Upper lobe of left lung (tissue), 6 donors: ENCODE measurements around the gene METAP2. TPM values are rescaled to one million over a fixed set of nuclear protein-coding genes. Genes with fewer than 3 reads are reported as not detected.
"Not testable (repeated sequence)": the region's sequence is repeated elsewhere in the genome, so short reads cannot be mapped to it uniquely, and the experiment has no call there.

ENCODE experiments used
- ATAC-seq, 2 donors: fragments of 200-7000 bp; cut with Tn5 transposase; one replicate each; pipeline ENCODE4 v1.9.1; 2022; ENCODE audit warnings: mild to moderate bottlenecking in 2 of 2, moderate library complexity in 2 of 2; ENCODE audit not compliant: low FRiP score in 2 of 2
- DNase-seq, 2 donors: peaks; one replicate each; pipeline ENCODE4 v3.0.0-alpha.2; 2019 to 2020
- H3K27ac ChIP-seq, 4 donors: fragments of 200-600 bp; sonication (generic); one replicate each; pipeline ENCODE4 v1.5.1; 2016 to 2019
- H3K27me3 ChIP-seq, 4 donors: fragments of 200-600 bp; sonication (generic); one replicate each; pipeline ENCODE4 v1.5.1; 2017 to 2019
- H3K36me3 ChIP-seq, 4 donors: fragments of 200-600 bp; sonication (generic); one replicate each; pipeline ENCODE4 v1.5.1; 2016 to 2019
- H3K4me1 ChIP-seq, 4 donors: fragments of 200-600 bp; sonication (generic); one replicate each; pipeline ENCODE4 v1.5.1; 2018 to 2019
- H3K4me3 ChIP-seq, 4 donors: fragments of 200-600 bp; sonication (generic); one replicate each; pipeline ENCODE4 v1.5.1; 2017 to 2019; ENCODE audit warnings: mild to moderate bottlenecking in 2 of 4, moderate library complexity in 1 of 4
- H3K9me3 ChIP-seq, 4 donors: fragments of 200-600 bp; sonication (generic); one replicate each; pipeline ENCODE4 v1.5.1; 2018 to 2019
- EP300 ChIP-seq, 4 donors: sonication (generic); formaldehyde crosslinking; IDR thresholded peaks; one replicate each; pipeline ENCODE4 v1.5.1; 2017; ENCODE audit warnings: antibody characterized with exemption in 4 of 4, control low read depth in 2 of 4
- POLR2A ChIP-seq, 4 donors: fragments of 450-650 bp; IDR thresholded peaks; one replicate each; pipeline ENCODE4 v1.5.1; 2016 to 2017; ENCODE audit warnings: antibody characterized with exemption in 4 of 4, mild to moderate bottlenecking in 2 of 4
- POLR2AphosphoS5 ChIP-seq, 2 donors: sonication (generic); formaldehyde crosslinking; IDR thresholded peaks; one replicate each; pipeline ENCODE4 v1.5.1; 2017; ENCODE audit warnings: antibody characterized with exemption in 2 of 2
- WGBS, 2 donors: methylation state at CpG; one replicate each; pipeline ENCODE4 v1.1.5; 2017 to 2018; 5-methylcytosine and 5-hydroxymethylcytosine counted together
- total RNA-seq, 6 donors: library from RNA; depleted of rRNA in 4 of 6; stranded (reverse); fragments of >200 nt in 4 of 6; gene quantifications; one replicate each; pipeline versions ENCODE4 v1.1.0 to v1.2.1, GENCODE V29; 2016 to 2021
- TF ChIP-seq, protein P1 (sequence below), 6 experiments: fragments of 450-650 bp in 4 of 6; fragments of 200-600 bp in 2 of 6; sonication (generic) in 2 of 6; IDR thresholded peaks; one replicate each; pipeline ENCODE4 v1.5.1; 2016 to 2019; ENCODE audit warnings: antibody characterized with exemption in 6 of 6
- donor health status: DM: no; HTN: no; CAD: no; lungs with moderate emphysema.
- donor health status: DM: no; HTN: yes; CAD: no; lungs with severe emphysema.

METAP2 gene
- total RNA-seq, 6 donors from 2014 or later, result 44.0 to 75.0 (median 50.3) TPM

DNA sequence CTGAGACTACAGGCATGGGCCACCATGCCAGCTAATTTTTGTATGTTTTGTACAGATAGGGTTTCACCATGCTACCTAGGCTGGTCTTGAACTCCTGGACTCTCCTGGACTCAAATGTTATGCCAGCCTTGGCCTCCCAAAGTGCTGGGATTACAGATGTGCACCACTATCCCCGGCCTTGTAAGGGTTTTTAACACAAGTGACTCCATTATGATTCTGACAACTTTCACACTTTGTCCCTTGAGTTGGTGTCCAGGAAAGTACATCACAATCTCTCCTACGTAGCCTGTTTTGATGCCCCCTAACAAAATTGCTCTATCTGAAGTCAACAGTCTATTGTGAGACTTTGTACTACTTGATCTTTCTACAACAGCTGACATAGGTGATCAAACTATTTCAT lies 11.4 kb upstream of the METAP2 start:
- Histone ChIP-seq H3K36me3 (no peaks in the 10 kb centered on the region), H3K4me1 (no peaks in the 10 kb centered on the region), H3K27ac (no peak overlapping the region), H3K9me3 (peaks cover 6 to 14% (median 9%) of the 10 kb centered on the region in 4 donors), H3K4me3 (no peak overlapping the region), H3K27me3 (no peaks in the 10 kb centered on the region)
- no peak for TF ChIP-seq POLR2AphosphoS5 (IDR thresholded peaks at IDR 0.05)
- TF ChIP-seq EP300 (IDR thresholded peaks at IDR 0.05), result no peak
- TF ChIP-seq, protein P1, sequence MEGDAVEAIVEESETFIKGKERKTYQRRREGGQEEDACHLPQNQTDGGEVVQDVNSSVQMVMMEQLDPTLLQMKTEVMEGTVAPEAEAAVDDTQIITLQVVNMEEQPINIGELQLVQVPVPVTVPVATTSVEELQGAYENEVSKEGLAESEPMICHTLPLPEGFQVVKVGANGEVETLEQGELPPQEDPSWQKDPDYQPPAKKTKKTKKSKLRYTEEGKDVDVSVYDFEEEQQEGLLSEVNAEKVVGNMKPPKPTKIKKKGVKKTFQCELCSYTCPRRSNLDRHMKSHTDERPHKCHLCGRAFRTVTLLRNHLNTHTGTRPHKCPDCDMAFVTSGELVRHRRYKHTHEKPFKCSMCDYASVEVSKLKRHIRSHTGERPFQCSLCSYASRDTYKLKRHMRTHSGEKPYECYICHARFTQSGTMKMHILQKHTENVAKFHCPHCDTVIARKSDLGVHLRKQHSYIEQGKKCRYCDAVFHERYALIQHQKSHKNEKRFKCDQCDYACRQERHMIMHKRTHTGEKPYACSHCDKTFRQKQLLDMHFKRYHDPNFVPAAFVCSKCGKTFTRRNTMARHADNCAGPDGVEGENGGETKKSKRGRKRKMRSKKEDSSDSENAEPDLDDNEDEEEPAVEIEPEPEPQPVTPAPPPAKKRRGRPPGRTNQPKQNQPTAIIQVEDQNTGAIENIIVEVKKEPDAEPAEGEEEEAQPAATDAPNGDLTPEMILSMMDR (IDR thresholded peaks at IDR 0.05), result no peak
- TF ChIP-seq POLR2A (IDR thresholded peaks at IDR 0.05), result no peak
- no peak for DNase-seq
- ATAC-seq, result no peak
- WGBS, 2 donors, result 94 to 96% methylated on average over 2 of the region's 2 CpGs

DNA sequence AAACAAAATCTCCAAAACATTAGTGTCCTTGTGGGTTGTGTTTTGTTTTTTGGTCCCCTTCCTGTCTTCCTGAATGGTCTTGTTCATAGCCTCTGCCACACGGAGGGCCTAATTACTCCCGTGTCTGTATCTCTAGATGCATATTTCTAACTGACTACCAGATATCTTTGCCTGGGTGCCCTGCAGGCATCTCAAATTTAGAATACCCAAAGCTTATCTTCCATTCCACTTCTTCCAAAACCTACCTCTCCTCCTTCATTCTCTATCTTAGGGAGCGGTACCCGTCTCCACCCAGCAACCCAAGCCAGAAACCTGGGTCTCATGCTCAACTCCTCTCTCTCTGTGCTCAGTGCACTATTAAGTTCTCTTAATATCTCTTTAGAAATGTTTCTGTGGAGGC lies 10.9 kb upstream of the METAP2 start:
- 78 to 79% methylated on average over 4 of the region's 4 CpGs for WGBS, 2 donors
- H3K27ac ChIP-seq, result no peak overlapping the region
- ATAC-seq, result no peak
- no peaks in the 10 kb centered on the region for H3K4me1 ChIP-seq
- no peaks in the 10 kb centered on the region for H3K27me3 ChIP-seq
- TF ChIP-seq POLR2AphosphoS5 (IDR thresholded peaks at IDR 0.05), result no peak
- TF ChIP-seq EP300 (IDR thresholded peaks at IDR 0.05), result no peak
- TF ChIP-seq POLR2A (IDR thresholded peaks at IDR 0.05), result no peak
- TF ChIP-seq, protein P1 (IDR thresholded peaks at IDR 0.05), result no peak
- no peak for DNase-seq
- H3K36me3 ChIP-seq, result no peaks in the 10 kb centered on the region
- H3K4me3 ChIP-seq, result no peak overlapping the region
- peaks cover 1 to 9% (median 4%) of the 10 kb centered on the region in 4 donors for H3K9me3 ChIP-seq

DNA sequence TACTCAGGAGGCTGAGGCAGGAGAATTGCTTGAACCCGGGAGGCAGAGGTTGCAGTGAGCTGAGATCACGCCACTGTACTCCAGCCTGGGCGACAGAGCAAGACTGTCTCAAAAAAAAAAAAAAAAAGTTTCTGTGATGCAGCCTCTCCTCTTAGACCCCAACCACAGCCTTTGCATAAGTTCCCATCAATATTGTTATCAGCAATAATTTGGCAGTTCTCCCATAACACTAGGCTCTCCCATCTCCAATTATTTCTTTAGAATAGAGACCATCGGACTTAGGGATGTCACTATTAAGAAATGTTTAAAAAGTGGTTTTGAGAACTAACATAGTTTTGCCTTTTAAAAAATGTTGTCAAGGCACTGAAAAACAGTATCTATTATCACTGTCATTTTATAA lies 10.2 kb upstream of the METAP2 start:
- not testable (repeated sequence) for ATAC-seq

DNA sequence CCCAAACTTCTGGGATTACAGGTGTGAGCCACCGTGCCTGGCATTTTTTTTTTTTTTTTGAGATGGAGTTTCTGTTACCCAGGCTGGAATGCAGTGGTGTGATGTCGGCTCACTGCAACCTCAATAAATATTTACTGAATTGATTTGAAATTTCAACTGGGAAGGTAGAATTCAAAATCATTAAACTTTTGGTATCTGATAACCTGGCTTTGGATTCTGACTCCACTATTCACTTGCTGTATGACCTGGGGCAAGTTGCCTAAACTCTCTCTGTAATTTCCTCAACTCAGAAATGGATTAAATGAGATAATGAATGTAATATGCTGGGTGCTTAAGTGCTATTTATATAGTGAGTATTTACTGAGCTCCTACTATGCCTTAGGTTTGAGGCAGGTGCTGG lies 8.7 kb upstream of the METAP2 start:
- H3K27me3 ChIP-seq, result no peaks in the 10 kb centered on the region
- TF ChIP-seq EP300 (IDR thresholded peaks at IDR 0.05), result no peak
- TF ChIP-seq POLR2AphosphoS5 (IDR thresholded peaks at IDR 0.05), result no peak
- no peak for TF ChIP-seq POLR2A (IDR thresholded peaks at IDR 0.05)
- TF ChIP-seq, protein P1 (IDR thresholded peaks at IDR 0.05), result no peak
- DNase-seq (no peak), ATAC-seq (no peak)
- H3K4me1 ChIP-seq, result no peaks in the 10 kb centered on the region
- WGBS, 2 donors, result 37 to 57% methylated on average over 2 of the region's 2 CpGs
- H3K4me3 ChIP-seq, result no peak overlapping the region
- H3K27ac ChIP-seq, result no peak overlapping the region
- H3K9me3 ChIP-seq, result no peaks in the 10 kb centered on the region
- no peaks in the 10 kb centered on the region for H3K36me3 ChIP-seq

More for the DNA sequence above, 10.2 kb upstream of the METAP2 start:
- not testable (repeated sequence) for H3K4me1 ChIP-seq, H3K4me3 ChIP-seq, H3K27me3 ChIP-seq, H3K27ac ChIP-seq, H3K9me3 ChIP-seq, DNase-seq, H3K36me3 ChIP-seq
- 65 to 78% methylated on average over 4 of the region's 4 CpGs for WGBS, 2 donors

DNA sequence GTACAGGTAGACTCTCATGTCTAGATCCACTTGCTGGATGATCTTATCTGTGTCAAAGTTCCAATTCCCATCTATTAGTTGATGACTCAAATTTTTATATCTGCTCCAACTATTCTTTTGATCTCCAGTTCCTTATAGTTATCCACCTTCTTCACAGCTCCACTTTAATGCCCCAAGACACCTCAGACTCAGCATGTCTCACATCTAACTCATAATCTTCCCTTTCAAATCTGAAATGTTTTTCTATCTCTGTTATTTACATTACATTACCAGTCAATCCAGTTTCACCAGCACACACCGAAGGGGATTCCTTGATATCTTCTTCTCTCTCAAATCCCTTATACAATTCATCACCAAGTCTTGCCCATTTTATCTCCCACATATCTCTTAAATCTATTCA lies 3.7 kb upstream of the METAP2 start:
- TF ChIP-seq POLR2AphosphoS5 (IDR thresholded peaks at IDR 0.05) (no peak), EP300 (IDR thresholded peaks at IDR 0.05) (no peak), POLR2A (IDR thresholded peaks at IDR 0.05) (no peak)
- TF ChIP-seq, protein P1 (IDR thresholded peaks at IDR 0.05), result no peak
- Histone ChIP-seq H3K36me3 (no peaks in the 10 kb centered on the region), H3K27ac (no peak overlapping the region), H3K4me3 (no peak overlapping the region), H3K4me1 (peaks cover 9 to 15% (median 11%) of the 10 kb centered on the region in 4 donors), H3K9me3 (no peaks in the 10 kb centered on the region), H3K27me3 (no peaks in the 10 kb centered on the region)
- ATAC-seq (no peak), DNase-seq (no peak)
- 83% methylated on average over 1 of the region's 1 CpG for WGBS, 2 donors
